SK-N-SH treated with all-trans-retinoic acid at 6 μM for 48 hours (cell line): ENCODE data around the gene HOOK1.
"Not testable (repeated sequence)": the region's sequence is repeated elsewhere in the genome, so short reads cannot be mapped to it uniquely, and the experiment has no call there.

Source experiments
- ATAC-seq: fragments of 200-7000 bp; cut with Tn5 transposase; 3 replicates; pipeline ENCODE4 v1.9.1; 2020; ENCODE audit warnings: mild to moderate bottlenecking, moderate library complexity
- ARNTL ChIP-seq: fragments of 450-650 bp; formaldehyde crosslinking; IDR thresholded peaks from 2 replicates; pipeline ENCODE4 v1.5.0; 2020; ENCODE audit warnings: low read depth, mild to moderate bottlenecking, moderate library complexity, borderline replicate concordance
- BACH2 ChIP-seq: fragments of 250-450 bp; sonication (Bioruptor Pico); IDR thresholded peaks from 2 replicates; pipeline ENCODE4 v1.9.0; 2021; ENCODE audit warnings: mild to moderate bottlenecking, borderline replicate concordance
- CREB5 ChIP-seq: fragments of 250-450 bp; sonication (Bioruptor Pico); IDR thresholded peaks from 2 replicates; pipeline ENCODE4 v1.5.1; 2020; ENCODE audit warnings: low read depth, mild to moderate bottlenecking, moderate library complexity
- CSDC2 ChIP-seq: fragments of 250-450 bp; sonication (Bioruptor Pico); IDR thresholded peaks from 2 replicates; pipeline ENCODE4 v1.5.0; 2020; ENCODE audit warnings: mild to moderate bottlenecking, moderate library complexity
- ESRRG ChIP-seq: fragments of 250-450 bp; sonication (Bioruptor Pico); IDR thresholded peaks from 2 replicates; pipeline ENCODE4 v1.6.1; 2021; ENCODE audit warnings: mild to moderate bottlenecking
- GLIS3 ChIP-seq: fragments of 250-450 bp; sonication (Bioruptor Pico); IDR thresholded peaks from 2 replicates; pipeline ENCODE4 v1.5.0; 2020; ENCODE audit warnings: mild to moderate bottlenecking, moderate library complexity
- ISL1 ChIP-seq: fragments of 250-450 bp; sonication (Bioruptor Pico); IDR thresholded peaks from 2 replicates; pipeline ENCODE4 v2.1.2; 2022; ENCODE audit warnings: mild to moderate bottlenecking, moderate library complexity
- OSR1 ChIP-seq: fragments of 250-450 bp; sonication (Bioruptor Pico); IDR thresholded peaks from 2 replicates; pipeline ENCODE4 v1.8.0; 2022; ENCODE audit warnings: moderate library complexity, mild to moderate bottlenecking, inconsistent platforms
- PATZ1 ChIP-seq: fragments of 250-450 bp; sonication (Bioruptor Pico); IDR thresholded peaks from 2 replicates; pipeline ENCODE4 v1.8.0; 2020; ENCODE audit warnings: mild to moderate bottlenecking, moderate library complexity, borderline replicate concordance
- PPARA ChIP-seq: fragments of 250-450 bp; sonication (Bioruptor Pico); IDR thresholded peaks from 2 replicates; pipeline ENCODE4 v1.5.0; 2020; ENCODE audit warnings: mild to moderate bottlenecking, borderline replicate concordance
- RARB ChIP-seq: fragments of 250-450 bp; sonication (Bioruptor Pico); IDR thresholded peaks from 2 replicates; pipeline ENCODE4 v1.8.0; 2021; ENCODE audit warnings: mild to moderate bottlenecking, moderate library complexity
- SNAI2 ChIP-seq: fragments of 250-450 bp; sonication (Bioruptor Pico); IDR thresholded peaks from 2 replicates; pipeline ENCODE4 v1.5.0; 2020; ENCODE audit warnings: mild to moderate bottlenecking, moderate library complexity
- TCF4 ChIP-seq: fragments of 250-450 bp; sonication (Bioruptor Pico); IDR thresholded peaks from 2 replicates; pipeline ENCODE4 v1.8.0; 2021; ENCODE audit warnings: mild to moderate bottlenecking, moderate library complexity, borderline replicate concordance
- TOX ChIP-seq: fragments of 250-450 bp; sonication (Bioruptor Pico); IDR thresholded peaks from 2 replicates; pipeline ENCODE4 v1.8.0; 2021; ENCODE audit warnings: mild to moderate bottlenecking, moderate library complexity, borderline replicate concordance
- ZC3H10 ChIP-seq: fragments of 250-450 bp; sonication (Bioruptor Pico); IDR thresholded peaks from 2 replicates; pipeline ENCODE4 v1.5.1; 2021; ENCODE audit warnings: mild to moderate bottlenecking, moderate library complexity
- ZFP30 ChIP-seq: fragments of 450-650 bp; formaldehyde crosslinking; IDR thresholded peaks from 2 replicates; pipeline ENCODE4 v1.5.0; 2022; ENCODE audit warnings: mild to moderate bottlenecking, moderate library complexity
- ZNF565 ChIP-seq: fragments of 450-650 bp; formaldehyde crosslinking; conservative IDR thresholded peaks from 2 replicates; pipeline ENCODE4 v1.5.0; 2020; ENCODE audit warnings: low read depth, mild to moderate bottlenecking, moderate library complexity
- ZNF70 ChIP-seq: fragments of 450-650 bp; formaldehyde crosslinking; IDR thresholded peaks from 2 replicates; pipeline ENCODE4 v1.5.0; 2020; ENCODE audit warnings: mild to moderate bottlenecking, moderate library complexity
- ZNF8 ChIP-seq: fragments of 450-650 bp; formaldehyde crosslinking; IDR thresholded peaks from 2 replicates; pipeline ENCODE4 v1.5.0; 2020; ENCODE audit warnings: mild to moderate bottlenecking, moderate library complexity
- TF ChIP-seq, protein P1 (sequence below): fragments of 250-450 bp; sonication (Bioruptor Pico); IDR thresholded peaks from 2 replicates; pipeline ENCODE4 v1.5.1; 2021; ENCODE audit warnings: mild to moderate bottlenecking, moderate library complexity
- TF ChIP-seq, protein P2 (sequence below): fragments of 250-450 bp; sonication (Bioruptor Pico); IDR thresholded peaks from 2 replicates; pipeline ENCODE4 v1.5.0; 2020; ENCODE audit warnings: mild to moderate bottlenecking, moderate library complexity

Gene HOOK1

GRCh38 chr1:59908682-59909081, 93.9 kb downstream of the HOOK1 start:
- ATAC-seq: no peak
- TF ChIP-seq SNAI2 (CRISPR knock-in tag) (no peak), PATZ1 (CRISPR knock-in tag) (no peak), TOX (CRISPR knock-in tag) (no peak), TCF4 (no peak), PPARA (no peak), ZC3H10 (no peak), ZNF565 (CRISPR knock-in tag) (no peak), RARB (CRISPR knock-in tag) (no peak), ARNTL (CRISPR knock-in tag) (no peak), ZFP30 (CRISPR knock-in tag) (no peak), BACH2 (CRISPR knock-in tag) (no peak), ISL1 (no peak), ZNF70 (CRISPR knock-in tag) (no peak), GLIS3 (CRISPR knock-in tag) (no peak), ESRRG (CRISPR knock-in tag) (no peak), ZNF8 (CRISPR knock-in tag) (no peak)
- TF ChIP-seq, protein P1, sequence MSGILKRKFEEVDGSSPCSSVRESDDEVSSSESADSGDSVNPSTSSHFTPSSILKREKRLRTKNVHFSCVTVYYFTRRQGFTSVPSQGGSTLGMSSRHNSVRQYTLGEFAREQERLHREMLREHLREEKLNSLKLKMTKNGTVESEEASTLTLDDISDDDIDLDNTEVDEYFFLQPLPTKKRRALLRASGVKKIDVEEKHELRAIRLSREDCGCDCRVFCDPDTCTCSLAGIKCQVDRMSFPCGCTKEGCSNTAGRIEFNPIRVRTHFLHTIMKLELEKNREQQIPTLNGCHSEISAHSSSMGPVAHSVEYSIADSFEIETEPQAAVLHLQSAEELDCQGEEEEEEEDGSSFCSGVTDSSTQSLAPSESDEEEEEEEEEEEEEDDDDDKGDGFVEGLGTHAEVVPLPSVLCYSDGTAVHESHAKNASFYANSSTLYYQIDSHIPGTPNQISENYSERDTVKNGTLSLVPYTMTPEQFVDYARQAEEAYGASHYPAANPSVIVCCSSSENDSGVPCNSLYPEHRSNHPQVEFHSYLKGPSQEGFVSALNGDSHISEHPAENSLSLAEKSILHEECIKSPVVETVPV (CRISPR knock-in tag): no peak

DNA sequence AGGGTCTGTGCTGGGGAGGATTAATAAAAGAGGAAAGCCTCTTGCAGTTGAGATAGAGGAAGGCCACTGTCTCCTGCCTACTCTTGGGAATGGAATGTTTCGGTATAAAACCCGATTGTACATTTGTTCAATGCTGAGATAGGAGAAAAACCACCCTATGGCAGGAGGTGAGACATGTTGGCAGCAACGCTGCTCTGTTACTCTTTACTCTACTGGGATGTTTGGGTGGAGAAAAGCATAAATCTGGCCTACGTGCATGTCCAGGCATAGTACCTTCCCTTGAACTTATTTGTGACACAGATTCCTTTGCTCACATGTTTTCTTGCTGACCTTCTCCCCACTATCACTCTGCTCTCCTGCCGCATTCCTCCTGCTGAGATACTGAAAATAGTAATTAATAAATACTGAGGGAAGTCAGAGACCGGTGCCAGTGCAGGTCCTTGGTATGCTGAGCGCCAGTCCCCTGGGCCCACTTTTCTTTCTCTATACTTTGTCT, 100.1 kb downstream of the HOOK1 start:
- ATAC-seq: not testable (repeated sequence)

GRCh38 chr1:59915516-59915915, 100.8 kb downstream of the HOOK1 start:
- ATAC-seq: no peak
- TF ChIP-seq TOX (CRISPR knock-in tag) (no peak), CSDC2 (CRISPR knock-in tag) (no peak), ZFP30 (CRISPR knock-in tag) (no peak), ZC3H10 (no peak)

- no peak for TF ChIP-seq ZFP30 (CRISPR knock-in tag)
- no peak for TF ChIP-seq RARB (CRISPR knock-in tag)
- TF ChIP-seq ARNTL (CRISPR knock-in tag): no peak
- no peak for TF ChIP-seq CSDC2 (CRISPR knock-in tag)
- TF ChIP-seq TCF4: no peak
- no peak for TF ChIP-seq GLIS3 (CRISPR knock-in tag)
- TF ChIP-seq TOX (CRISPR knock-in tag): no peak
- no peak for TF ChIP-seq PPARA
- no peak for TF ChIP-seq BACH2 (CRISPR knock-in tag)
- TF ChIP-seq CREB5 (CRISPR knock-in tag): no peak
- TF ChIP-seq, all 23 proteins: peak for 0
- ATAC-seq: no peak
Measured at GRCh38 chr1:59917026-59917784, 102.5 kb downstream of the HOOK1 start.

DNA sequence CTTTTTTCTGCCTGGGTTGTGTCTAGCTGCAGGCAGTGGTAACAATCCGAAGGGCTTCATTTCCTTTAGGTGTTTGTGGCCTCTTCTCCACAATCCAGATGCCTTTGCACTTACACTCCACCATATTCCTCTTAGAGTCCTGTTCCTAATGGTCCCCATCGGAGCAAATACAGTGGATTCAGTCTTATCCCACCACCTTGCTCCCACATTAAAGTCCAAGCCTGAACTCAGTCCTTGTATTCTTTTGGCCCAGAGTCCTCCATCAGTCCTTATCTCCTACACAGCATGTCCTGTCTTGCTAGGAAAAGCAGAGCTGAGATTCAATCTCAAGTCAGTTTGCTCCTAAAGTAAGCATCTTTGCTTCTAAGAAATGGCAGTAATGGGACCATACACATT, 103.0 kb downstream of the HOOK1 start:
- no peak for TF ChIP-seq RARB (CRISPR knock-in tag)
- TF ChIP-seq ZNF8 (CRISPR knock-in tag): no peak
- no peak for TF ChIP-seq ARNTL (CRISPR knock-in tag)
- TF ChIP-seq ZC3H10: no peak
- no peak for TF ChIP-seq PATZ1 (CRISPR knock-in tag)
- TF ChIP-seq GLIS3 (CRISPR knock-in tag): no peak
- no peak for TF ChIP-seq CREB5 (CRISPR knock-in tag)
- no peak for TF ChIP-seq TOX (CRISPR knock-in tag)
- TF ChIP-seq, protein P2, sequence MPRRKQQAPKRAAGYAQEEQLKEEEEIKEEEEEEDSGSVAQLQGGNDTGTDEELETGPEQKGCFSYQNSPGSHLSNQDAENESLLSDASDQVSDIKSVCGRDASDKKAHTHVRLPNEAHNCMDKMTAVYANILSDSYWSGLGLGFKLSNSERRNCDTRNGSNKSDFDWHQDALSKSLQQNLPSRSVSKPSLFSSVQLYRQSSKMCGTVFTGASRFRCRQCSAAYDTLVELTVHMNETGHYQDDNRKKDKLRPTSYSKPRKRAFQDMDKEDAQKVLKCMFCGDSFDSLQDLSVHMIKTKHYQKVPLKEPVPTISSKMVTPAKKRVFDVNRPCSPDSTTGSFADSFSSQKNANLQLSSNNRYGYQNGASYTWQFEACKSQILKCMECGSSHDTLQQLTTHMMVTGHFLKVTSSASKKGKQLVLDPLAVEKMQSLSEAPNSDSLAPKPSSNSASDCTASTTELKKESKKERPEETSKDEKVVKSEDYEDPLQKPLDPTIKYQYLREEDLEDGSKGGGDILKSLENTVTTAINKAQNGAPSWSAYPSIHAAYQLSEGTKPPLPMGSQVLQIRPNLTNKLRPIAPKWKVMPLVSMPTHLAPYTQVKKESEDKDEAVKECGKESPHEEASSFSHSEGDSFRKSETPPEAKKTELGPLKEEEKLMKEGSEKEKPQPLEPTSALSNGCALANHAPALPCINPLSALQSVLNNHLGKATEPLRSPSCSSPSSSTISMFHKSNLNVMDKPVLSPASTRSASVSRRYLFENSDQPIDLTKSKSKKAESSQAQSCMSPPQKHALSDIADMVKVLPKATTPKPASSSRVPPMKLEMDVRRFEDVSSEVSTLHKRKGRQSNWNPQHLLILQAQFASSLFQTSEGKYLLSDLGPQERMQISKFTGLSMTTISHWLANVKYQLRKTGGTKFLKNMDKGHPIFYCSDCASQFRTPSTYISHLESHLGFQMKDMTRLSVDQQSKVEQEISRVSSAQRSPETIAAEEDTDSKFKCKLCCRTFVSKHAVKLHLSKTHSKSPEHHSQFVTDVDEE (CRISPR knock-in tag): no peak
- no peak for TF ChIP-seq ISL1
- TF ChIP-seq PPARA: no peak
- no peak for TF ChIP-seq ZFP30 (CRISPR knock-in tag)
- no peak for TF ChIP-seq TCF4
- TF ChIP-seq ZNF565 (CRISPR knock-in tag): no peak
- no peak for TF ChIP-seq OSR1 (CRISPR knock-in tag)
- TF ChIP-seq, all 23 proteins: peak for 0
- no peak for ATAC-seq
